ENCODE data around the gene EBF3.
A peak's percentile ranks its signal among the peaks of the same experiment; 100 is the strongest.

Gene EBF3

GRCh38 chr10:129982825-129983224 is 18.8 kb upstream of the EBF3 start:
- Histone ChIP-seq H3K27ac (no peak overlapping the region), H3K4me3 (no peak overlapping the region)
- TF ChIP-seq CTCF (IDR thresholded peaks at IDR 0.05), result no peak
- DNase-seq (ENCODE audit: low spot score), result no peak

- Histone ChIP-seq H3K27ac (no peak overlapping the region), H3K4me3 (no peak overlapping the region)
- TF ChIP-seq CTCF (IDR thresholded peaks at IDR 0.05), result no peak
- no peak for DNase-seq (ENCODE audit: low spot score)
These were observed 14.9 kb upstream of the EBF3 start for GRCh38 chr10:129978980-129979379.

DNA sequence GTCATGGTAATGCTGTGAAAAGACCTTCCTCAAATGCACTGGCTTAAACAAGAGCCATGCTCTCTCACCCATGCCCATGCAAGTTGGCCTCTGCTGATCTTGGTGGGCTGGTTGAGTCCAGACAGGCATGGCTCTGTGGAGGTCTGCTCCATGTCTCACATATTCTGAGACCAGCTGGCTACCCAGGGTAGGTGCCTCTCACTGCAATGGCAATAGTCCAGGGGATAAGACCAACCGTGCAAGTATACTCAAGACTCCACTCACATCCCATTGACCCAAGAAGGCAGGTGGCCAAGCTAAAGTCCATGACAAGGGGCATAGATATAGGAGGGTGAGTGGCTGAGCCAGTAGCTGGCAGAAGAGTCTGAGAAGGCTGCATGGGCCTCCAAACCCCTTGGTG is 14.2 kb upstream of the EBF3 start:
- no peak overlapping the region for H3K27ac ChIP-seq
- no peak overlapping the region for H3K4me3 ChIP-seq
- no peak for DNase-seq (ENCODE audit: low spot score)
- no peak for TF ChIP-seq CTCF (IDR thresholded peaks at IDR 0.05)

- no peak for DNase-seq (ENCODE audit: low spot score)
- no peak overlapping the region for H3K4me3 ChIP-seq
- no peak overlapping the region for H3K27ac ChIP-seq
- no peak for TF ChIP-seq CTCF (IDR thresholded peaks at IDR 0.05)
These were observed 13.7 kb upstream of the EBF3 start for GRCh38 chr10:129977794-129978193.

DNA sequence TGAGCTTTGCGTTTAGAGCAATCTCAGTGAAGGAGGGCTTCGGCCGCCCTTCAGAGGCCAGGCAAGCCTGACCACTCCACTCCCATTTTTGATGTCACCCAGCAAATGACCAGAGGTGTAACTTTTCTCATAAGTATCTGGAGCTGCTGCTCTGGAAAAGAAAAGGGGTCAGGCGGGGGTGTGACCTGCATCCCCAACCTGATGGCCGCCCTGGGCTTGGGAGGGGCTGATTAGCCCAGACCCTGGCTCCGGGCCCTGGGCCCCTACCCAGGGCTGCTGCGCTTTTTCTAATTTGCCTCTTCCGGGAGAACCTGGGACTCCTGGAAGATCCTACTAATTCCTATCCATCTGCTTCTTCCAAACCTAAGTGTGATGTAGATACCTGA is 9.6 kb upstream of the EBF3 start:
- Histone ChIP-seq H3K4me3 (no peak overlapping the region), H3K27ac (no peak overlapping the region)
- DNase-seq (ENCODE audit: low spot score), result no peak
- no peak for TF ChIP-seq CTCF (IDR thresholded peaks at IDR 0.05)

GRCh38 chr10:129972966-129973673 is 9.0 kb upstream of the EBF3 start:
- Histone ChIP-seq H3K27ac (no peak overlapping the region), H3K4me3 (peak overlapping the region; percentile 71)
- no peak for DNase-seq (ENCODE audit: low spot score)
- no peak for TF ChIP-seq CTCF (IDR thresholded peaks at IDR 0.05)

GRCh38 chr10:129972145-129972965 is 8.3 kb upstream of the EBF3 start:
- Histone ChIP-seq H3K27ac (no peak overlapping the region), H3K4me3 (peak overlapping the region; percentile 71)
- no peak for TF ChIP-seq CTCF (IDR thresholded peaks at IDR 0.05)
- DNase-seq (ENCODE audit: low spot score), result no peak

All from coronary artery (tissue), 2 donors.